NCI-H82 (cell line): Measurements from ENCODE around the gene SLC41A1.

Source experiments
- DNase-seq: peaks from one replicate; lab custom pipeline; 2025; lab: John Stamatoyannopoulos, UW

The SLC41A1 gene

GRCh38 chr1:205822397-205822796, 9.4 kb upstream of the SLC41A1 start:
- DNase-seq, result no peak

GRCh38 chr1:205817988-205818387, 5.0 kb upstream of the SLC41A1 start:
- no peak for DNase-seq

- DNase-seq, result no peak
These were observed 4.4 kb upstream of the SLC41A1 start for GRCh38 chr1:205817364-205817763.

DNA sequence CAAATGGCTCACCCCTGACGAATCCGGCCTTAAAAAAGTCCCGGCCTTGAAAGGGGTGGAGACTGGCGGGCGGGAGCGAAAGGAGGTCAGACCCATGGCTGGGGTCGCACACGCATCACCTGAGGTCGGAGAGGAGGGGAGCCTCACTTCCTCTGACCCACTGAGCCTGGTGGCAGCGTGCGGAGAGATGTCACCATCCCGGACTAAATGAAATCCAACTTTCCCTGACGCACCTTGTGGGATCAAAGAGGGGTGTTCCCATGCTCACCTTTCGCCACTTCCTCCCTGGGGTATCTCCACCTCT, 709 bp upstream of the SLC41A1 start:
- no peak for DNase-seq

- DNase-seq, result peak; percentile 71
These were observed 624 bp downstream of the SLC41A1 start for GRCh38 chr1:205812271-205812877.

DNA sequence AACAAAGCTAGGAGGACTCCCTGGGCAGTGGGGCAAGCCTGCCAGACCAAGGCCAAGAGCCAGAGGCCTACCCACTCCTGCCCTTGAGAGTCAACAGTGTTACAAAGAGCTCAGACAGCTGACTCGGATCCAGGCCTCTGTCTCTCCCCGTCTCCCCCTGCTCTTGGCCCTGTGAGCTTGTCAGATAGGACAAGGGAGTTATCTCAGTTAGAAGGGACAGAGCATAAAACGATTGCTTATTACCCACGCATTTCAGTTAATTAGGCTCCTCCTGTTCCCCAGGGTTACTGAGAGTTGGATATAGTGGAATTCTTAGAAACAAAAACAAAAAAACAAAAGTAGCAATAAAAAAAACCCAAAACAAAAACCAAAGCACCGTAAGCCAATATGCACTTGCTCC, 1.3 kb downstream of the SLC41A1 start:
- DNase-seq, result peak; percentile 35

GRCh38 chr1:205810448-205811157, 2.4 kb downstream of the SLC41A1 start:
- DNase-seq, result peak; percentile 24

DNA sequence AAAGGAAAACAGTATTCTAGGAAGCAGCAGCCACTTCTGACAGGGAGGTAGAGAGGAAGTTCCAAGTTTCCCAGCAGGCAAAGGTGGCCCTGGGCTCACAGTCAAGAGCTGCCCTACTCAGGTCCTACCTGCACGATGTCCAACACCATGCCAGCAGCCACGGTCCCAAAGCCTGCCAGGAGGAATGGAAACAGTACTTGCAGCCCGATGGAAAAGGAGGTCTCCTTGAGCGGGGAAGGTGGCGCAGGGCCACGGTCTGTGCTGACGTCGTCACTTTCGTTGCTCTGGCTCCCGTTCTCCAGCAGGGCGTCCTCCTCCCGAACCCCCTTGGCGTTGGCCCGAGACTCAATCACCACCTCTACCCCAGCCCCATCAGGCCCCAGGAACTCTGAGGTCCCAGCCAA, 3.1 kb downstream of the SLC41A1 start:
- DNase-seq, result no peak

- no peak for DNase-seq
These were observed 3.5 kb downstream of the SLC41A1 start for GRCh38 chr1:205809469-205809868.

DNA sequence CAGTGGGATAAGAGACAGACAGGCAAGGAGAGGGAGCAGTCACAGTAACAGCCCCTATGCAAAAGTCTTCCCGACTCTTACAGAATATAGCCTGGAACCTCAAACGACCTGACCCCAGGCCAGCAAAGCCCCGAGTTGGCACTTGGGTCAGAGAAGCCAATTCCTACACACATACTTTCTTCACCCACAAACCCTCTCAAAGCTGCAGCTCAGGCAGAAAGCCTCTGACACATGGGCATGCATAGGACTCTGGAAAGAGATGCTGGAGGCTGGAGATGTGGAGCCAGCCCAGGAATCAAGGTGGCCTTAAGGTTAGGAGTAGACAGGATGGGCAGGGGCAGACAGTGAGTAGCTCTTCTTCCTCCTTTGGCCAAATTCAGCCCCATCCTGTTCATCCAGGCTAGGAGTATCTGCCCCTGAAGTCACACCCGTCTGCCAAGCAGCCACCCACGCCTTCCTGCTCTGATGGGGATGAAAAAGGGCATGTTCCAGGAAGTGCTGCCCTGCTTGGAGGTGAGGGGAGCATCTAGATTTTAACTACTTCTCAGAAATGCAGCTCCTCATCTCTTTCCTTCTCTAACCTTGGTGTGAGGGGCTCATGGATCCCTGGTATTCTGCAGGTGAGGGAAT, 7.8 kb downstream of the SLC41A1 start:
- DNase-seq, result no peak

DNA sequence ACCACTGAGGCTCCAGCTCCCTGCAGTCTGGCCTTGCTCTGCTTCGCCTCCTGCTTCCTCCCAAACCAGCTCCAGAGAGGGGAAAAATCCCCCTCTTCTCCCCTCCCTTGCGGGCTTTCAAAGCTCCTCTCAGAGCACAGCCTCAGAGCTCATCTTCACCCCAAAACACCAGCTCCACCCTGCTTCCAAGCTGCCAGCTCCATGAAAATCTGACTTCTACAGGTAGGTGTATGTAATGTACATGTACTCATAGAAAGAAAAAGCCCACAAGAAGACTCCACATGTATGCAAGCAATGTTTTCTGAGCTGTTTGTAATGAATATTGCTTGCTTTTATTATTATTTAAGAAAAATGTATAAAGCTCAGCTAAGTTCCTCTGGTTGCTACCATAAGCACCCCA, 8.4 kb downstream of the SLC41A1 start:
- DNase-seq, result no peak

DNA sequence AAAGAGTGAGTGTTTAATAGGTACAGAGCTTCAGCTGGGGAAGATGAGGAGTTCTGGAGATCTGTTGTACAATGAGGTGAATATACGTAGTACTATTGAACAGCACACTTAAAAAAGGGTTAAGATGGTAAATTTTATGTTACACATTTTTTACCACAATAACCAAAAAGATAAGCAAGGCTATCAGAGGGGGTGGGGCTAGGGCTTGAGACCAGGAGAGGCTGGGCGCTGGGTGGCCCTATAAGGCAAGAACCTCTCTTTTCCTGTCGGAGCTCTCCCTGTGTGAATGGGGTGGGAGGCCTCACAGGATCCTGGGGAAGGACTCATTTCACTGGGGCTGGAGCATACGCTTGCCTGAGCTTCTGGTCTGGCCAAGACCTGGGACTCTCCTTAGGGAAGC, 9.0 kb downstream of the SLC41A1 start:
- no peak for DNase-seq

DNA sequence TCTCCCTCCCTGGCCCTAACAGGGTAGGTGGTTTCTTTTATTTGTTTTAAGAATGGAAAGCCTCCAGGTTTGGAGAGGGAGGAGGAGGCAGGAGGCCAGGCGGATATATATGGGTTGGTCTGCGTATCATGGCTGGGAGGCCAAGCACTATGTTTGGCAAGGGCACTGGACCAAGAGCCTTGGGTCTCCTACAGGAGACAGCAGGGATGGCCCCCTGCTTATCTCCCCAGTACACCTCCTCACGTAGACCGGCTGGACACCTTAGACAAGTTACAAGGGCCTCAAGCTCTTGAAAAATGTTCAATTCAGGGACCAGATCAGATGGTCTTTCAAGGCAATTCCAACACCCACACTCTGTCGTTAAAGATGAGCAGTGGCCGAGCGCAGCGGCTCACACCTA, 10.9 kb downstream of the SLC41A1 start:
- no peak for DNase-seq

GRCh38 chr1:205800981-205801703, 11.9 kb downstream of the SLC41A1 start:
- DNase-seq, result no peak

GRCh38 chr1:205800427-205800826, 12.6 kb downstream of the SLC41A1 start:
- DNase-seq, result no peak

DNA sequence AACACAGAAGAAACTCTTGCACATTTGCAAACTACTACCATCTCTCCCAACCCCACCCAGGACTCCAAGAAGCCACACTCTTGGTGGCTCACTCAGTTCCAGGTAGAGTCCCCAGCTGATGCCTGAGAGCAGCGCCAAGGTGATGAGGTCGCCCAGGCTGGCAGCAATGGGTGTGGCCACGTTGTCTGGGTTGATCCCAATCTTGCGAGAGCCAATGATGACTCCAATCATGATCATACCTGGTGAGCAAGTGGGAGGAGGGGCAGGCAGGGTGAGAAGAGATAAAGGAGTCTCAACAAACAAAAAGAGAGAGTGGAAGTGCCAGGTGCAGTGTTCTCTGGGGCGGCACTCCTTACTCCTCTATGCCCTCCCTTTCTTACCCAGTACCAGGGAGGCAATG, 14.4 kb downstream of the SLC41A1 start:
- no peak for DNase-seq

DNA sequence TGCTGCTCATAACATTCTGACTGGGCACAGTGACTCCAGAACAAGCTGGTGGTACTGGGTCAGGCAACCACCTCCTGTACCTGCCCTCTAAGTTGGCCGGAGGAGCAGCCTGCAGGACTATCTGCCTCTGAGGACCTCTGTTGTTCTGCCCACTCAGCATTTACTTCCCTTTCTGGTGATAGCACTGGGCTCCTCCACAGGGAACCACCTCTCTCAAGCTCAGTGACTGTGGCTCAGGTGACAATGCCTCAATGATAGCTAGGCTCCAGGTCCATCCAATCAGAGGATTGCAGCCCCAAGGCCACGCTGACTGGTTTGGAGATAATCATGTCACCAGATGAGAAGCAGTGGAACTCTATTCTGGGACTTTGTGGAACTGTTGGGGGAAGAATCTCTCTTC, 15.8 kb downstream of the SLC41A1 start:
- DNase-seq, result no peak

- no peak for DNase-seq
These were observed 18.8 kb downstream of the SLC41A1 start for GRCh38 chr1:205794011-205794730.

DNA sequence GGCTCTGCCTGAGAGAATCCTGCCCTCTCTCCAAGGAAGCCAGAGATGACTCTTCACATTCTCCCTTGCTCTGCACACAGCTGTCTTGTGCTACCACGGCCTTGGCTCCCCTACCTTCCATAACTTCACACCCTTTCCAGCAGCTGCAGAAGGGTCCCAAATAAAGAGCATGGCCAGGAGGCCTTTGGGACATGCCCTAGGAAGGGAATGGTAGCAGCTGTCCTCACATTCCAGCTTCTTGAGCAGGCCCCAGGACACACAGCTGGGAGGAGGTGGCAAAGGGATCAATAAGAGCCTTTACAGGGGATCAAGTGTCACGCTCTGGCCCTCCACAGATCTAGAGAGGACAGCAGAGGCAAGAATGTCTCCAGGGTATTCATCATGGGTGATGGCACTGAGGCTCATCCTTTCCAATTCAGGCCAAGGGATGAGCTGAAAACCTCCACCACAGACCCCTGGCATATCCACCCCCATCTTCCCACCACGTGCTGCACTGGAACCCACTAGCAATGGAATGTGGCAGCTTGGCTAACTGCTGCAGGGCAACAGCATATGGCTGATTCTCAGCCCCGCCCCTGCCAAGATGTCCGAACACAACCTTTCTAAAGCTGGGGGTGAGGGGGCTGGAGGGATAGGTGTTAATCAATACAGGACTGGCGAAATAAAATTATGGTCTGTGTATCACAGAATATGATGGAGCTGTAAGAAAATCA, 19.9 kb downstream of the SLC41A1 start:
- peak; percentile 71 for DNase-seq

GRCh38 chr1:205792481-205792881, 20.5 kb downstream of the SLC41A1 start:
- peak; percentile 69 for DNase-seq

DNA sequence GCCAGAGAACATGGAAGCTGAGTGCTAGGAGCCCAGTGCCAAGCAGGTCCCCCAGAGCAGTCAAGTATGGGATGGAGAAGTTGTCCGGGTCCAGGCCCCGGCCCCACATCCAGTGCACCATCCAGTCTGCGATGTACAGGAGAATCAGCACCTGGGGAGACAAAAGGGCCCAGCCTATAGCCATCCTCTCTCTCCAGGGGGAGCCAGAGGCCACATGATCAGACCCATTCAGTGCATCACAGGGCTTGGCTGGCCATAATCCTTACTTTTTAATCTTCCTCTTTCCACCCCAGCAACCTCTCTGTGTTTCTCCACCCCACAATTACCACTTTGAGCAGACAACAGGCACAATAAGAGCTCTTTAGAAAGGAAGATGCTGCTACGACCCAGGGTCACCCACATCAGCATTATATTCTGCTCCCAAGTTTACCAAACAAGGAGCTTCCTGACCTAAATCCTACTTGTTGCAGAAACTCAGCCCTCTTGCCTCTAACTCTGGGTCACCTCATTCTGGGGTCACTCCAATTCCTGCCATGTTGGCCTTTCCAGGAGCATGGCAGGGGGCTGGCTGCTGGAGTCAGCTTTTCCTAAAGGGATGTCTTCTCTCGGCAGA, 21.3 kb downstream of the SLC41A1 start:
- peak; percentile 92 for DNase-seq
